ENCODE data around the gene KDM6B.

KDM6B gene

DNA sequence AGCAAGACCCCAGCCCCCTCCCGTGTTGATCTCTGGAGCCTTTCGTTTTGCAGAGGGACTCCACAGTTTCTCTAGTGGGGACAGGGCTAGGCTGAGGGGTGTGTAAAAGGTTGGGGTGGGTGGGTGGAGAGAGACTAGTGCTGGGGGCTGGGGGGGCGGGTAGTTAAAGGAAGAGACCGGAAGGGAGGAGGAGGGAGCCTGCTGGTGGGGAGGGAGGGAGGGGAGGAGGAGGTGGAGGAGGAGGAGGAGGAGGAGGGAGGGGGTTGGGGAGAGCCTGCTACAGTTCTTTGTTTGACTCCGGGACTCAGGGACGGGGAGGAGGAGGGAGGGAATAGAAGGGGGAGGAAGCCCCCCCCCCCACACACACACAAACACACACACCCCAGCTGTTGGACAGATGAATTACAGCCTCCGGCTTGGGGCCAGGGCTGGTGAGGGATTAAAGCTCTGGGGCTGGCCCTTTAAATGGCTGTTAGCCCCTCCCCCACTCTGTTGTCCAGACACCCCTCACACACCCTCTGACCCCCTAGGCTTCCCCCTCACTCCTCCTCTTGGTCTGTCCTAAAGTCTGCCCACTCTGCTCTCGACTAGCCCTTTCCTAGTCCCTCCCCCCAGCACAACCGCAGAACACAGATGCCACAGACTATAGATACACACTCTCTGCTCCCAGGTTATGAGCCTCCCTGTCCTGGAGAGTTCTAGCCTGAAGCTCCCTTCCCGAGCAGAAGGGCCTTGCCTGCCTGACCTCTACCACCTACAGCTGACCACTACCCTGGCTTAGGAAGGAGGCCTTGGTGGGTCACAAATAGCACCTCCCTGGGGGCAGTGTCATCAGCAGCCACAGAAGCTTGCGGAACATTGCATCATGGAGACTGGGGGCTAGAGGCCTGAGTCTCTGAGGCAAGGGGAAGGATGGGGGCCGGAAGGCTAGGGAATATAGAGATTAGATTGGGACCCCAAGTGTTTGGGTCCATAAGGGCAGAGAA, 4.4 kb downstream of the KDM6B start (continued):
- TF ChIP-seq, protein P1, sequence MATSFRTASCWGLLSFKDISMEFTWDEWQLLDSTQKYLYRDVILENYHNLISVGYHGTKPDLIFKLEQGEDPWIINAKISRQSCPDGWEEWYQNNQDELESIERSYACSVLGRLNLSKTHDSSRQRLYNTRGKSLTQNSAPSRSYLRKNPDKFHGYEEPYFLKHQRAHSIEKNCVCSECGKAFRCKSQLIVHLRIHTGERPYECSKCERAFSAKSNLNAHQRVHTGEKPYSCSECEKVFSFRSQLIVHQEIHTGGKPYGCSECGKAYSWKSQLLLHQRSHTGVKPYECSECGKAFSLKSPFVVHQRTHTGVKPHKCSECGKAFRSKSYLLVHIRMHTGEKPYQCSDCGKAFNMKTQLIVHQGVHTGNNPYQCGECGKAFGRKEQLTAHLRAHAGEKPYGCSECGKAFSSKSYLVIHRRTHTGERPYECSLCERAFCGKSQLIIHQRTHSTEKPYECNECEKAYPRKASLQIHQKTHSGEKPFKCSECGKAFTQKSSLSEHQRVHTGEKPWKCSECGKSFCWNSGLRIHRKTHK (tag by site-specific recombination; IDR thresholded peaks at IDR 0.05), result no peak
- TF ChIP-seq ZNF701 (tag by site-specific recombination; IDR thresholded peaks at IDR 0.05) (no peak), ZIC2 (tag by site-specific recombination; IDR thresholded peaks at IDR 0.05) (peak; percentile 64), SP7 (tag by site-specific recombination; IDR thresholded peaks at IDR 0.05) (0 out of 2 replicates have a peak, but pooled peaks have one; percentile 35), MYNN (tag by site-specific recombination; IDR thresholded peaks at IDR 0.05; ENCODE audit: borderline replicate concordance) (no peak), ZNF629 (tag by site-specific recombination; IDR thresholded peaks at IDR 0.05) (no peak), KLF7 (tag by site-specific recombination; IDR thresholded peaks at IDR 0.05; ENCODE audit: borderline replicate concordance) (no peak), ZNF501 (tag by site-specific recombination; IDR thresholded peaks at IDR 0.05) (no peak), ZNF10 (tag by site-specific recombination; IDR thresholded peaks at IDR 0.05) (no peak), GLIS2 (tag by site-specific recombination; IDR thresholded peaks at IDR 0.05) (peak; percentile 76), ZNF366 (tag by site-specific recombination; conservative IDR thresholded peaks at IDR 0.05) (peak; percentile 28; the same call in 1 of the 2 replicates), RBAK (tag by site-specific recombination; IDR thresholded peaks at IDR 0.05) (no peak), ZNF391 (tag by site-specific recombination; IDR thresholded peaks at IDR 0.05; ENCODE audit: borderline replicate concordance, low read depth) (no peak), FEZF1 (tag by site-specific recombination; IDR thresholded peaks at IDR 0.05) (peak; percentile 27; the same call in 1 of the 2 replicates), SCRT2 (tag by site-specific recombination; IDR thresholded peaks at IDR 0.05) (no peak), ZNF302 (tag by site-specific recombination; IDR thresholded peaks at IDR 0.05; ENCODE audit: low read depth) (no peak), ZNF146 (tag by site-specific recombination; IDR thresholded peaks at IDR 0.05) (no peak), ZNF221 (tag by site-specific recombination; IDR thresholded peaks at IDR 0.05; ENCODE audit: borderline replicate concordance) (no peak), ZNF677 (tag by site-specific recombination; IDR thresholded peaks at IDR 0.05) (no peak), KLF16 (tag by site-specific recombination; IDR thresholded peaks at IDR 0.05) (peak; percentile 58), ZNF626 (tag by site-specific recombination; IDR thresholded peaks at IDR 0.05) (no peak), ZNF610 (tag by site-specific recombination; IDR thresholded peaks at IDR 0.05; ENCODE audit: borderline replicate concordance) (no peak), ZNF292 (tag by site-specific recombination; IDR thresholded peaks at IDR 0.05; ENCODE audit: borderline replicate concordance, low read depth) (no peak)
- TF ChIP-seq, protein P2, sequence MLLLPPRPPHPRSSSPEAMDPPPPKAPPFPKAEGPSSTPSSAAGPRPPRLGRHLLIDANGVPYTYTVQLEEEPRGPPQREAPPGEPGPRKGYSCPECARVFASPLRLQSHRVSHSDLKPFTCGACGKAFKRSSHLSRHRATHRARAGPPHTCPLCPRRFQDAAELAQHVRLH (tag by site-specific recombination; IDR thresholded peaks at IDR 0.05), result no peak
- TF ChIP-seq, protein P3, sequence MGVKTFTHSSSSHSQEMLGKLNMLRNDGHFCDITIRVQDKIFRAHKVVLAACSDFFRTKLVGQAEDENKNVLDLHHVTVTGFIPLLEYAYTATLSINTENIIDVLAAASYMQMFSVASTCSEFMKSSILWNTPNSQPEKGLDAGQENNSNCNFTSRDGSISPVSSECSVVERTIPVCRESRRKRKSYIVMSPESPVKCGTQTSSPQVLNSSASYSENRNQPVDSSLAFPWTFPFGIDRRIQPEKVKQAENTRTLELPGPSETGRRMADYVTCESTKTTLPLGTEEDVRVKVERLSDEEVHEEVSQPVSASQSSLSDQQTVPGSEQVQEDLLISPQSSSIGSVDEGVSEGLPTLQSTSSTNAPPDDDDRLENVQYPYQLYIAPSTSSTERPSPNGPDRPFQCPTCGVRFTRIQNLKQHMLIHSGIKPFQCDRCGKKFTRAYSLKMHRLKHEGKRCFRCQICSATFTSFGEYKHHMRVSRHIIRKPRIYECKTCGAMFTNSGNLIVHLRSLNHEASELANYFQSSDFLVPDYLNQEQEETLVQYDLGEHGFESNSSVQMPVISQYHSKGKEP (tag by site-specific recombination; IDR thresholded peaks at IDR 0.05), result no peak
- TF ChIP-seq, protein P4, sequence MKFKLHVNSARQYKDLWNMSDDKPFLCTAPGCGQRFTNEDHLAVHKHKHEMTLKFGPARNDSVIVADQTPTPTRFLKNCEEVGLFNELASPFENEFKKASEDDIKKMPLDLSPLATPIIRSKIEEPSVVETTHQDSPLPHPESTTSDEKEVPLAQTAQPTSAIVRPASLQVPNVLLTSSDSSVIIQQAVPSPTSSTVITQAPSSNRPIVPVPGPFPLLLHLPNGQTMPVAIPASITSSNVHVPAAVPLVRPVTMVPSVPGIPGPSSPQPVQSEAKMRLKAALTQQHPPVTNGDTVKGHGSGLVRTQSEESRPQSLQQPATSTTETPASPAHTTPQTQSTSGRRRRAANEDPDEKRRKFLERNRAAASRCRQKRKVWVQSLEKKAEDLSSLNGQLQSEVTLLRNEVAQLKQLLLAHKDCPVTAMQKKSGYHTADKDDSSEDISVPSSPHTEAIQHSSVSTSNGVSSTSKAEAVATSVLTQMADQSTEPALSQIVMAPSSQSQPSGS (tag by site-specific recombination; IDR thresholded peaks at IDR 0.05; ENCODE audit: low read depth), result peak; percentile 69
- TF ChIP-seq, protein P5, sequence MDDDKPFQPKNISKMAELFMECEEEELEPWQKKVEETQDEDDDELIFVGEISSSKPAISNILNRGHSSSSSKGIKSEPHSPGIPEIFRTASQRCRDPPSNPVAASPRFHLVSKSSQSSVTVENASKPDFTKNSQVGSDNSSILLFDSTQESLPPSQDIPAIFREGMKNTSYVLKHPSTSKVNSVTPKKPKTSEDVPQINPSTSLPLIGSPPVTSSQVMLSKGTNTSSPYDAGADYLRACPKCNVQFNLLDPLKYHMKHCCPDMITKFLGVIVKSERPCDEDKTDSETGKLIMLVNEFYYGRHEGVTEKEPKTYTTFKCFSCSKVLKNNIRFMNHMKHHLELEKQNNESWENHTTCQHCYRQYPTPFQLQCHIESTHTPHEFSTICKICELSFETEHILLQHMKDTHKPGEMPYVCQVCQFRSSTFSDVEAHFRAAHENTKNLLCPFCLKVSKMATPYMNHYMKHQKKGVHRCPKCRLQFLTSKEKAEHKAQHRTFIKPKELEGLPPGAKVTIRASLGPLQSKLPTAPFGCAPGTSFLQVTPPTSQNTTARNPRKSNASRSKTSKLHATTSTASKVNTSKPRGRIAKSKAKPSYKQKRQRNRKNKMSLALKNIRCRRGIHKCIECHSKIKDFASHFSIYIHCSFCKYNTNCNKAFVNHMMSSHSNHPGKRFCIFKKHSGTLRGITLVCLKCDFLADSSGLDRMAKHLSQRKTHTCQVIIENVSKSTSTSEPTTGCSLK (tag by site-specific recombination; IDR thresholded peaks at IDR 0.05), result no peak
- TF ChIP-seq, protein P6, sequence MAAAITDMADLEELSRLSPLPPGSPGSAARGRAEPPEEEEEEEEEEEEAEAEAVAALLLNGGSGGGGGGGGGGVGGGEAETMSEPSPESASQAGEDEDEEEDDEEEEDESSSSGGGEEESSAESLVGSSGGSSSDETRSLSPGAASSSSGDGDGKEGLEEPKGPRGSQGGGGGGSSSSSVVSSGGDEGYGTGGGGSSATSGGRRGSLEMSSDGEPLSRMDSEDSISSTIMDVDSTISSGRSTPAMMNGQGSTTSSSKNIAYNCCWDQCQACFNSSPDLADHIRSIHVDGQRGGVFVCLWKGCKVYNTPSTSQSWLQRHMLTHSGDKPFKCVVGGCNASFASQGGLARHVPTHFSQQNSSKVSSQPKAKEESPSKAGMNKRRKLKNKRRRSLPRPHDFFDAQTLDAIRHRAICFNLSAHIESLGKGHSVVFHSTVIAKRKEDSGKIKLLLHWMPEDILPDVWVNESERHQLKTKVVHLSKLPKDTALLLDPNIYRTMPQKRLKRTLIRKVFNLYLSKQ (tag by site-specific recombination; IDR thresholded peaks at IDR 0.05; ENCODE audit: borderline replicate concordance), result no peak
